ENCODE results near the gene MISP. TPM values are rescaled to one million over a fixed set of nuclear protein-coding genes. Genes with fewer than 3 reads are reported as not detected.

The MISP gene
- total and polyA plus RNA-seq, 12 donors, result 0.01 TPM; not detected in 11

DNA sequence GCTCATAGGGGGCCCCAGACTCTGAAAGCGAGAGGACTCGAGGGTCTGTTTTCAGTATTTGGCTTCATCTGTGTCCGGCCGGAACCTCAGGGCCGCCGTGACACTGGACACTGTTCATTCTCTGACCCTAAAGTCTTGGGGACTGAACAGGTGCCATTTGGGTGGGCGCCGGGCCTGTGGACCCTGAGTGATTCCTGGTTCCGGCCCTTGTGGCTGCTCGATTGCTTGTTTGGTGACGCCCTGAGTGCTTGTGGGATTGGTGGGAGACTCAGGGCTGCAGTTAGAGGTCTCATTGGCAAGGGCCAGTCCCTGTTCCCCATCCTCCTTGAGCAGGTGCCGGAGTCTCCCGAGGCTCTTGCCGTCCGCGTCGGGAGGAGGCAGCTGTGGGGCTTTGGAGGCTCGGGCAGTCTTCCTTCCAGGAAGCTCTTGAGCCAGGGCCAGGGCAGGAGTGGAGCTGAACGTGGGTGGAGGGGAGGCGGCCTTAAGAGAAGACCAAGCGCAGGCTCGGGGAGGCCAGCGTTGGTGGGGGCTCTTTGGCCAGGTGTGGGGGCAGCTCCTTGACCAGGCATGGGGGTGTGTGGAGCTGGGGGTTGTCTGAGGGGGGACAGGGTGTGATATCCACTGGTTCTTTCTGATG lies 51.1 kb downstream of the MISP start:
- peak overlapping the region in 9 of 10 donors; percentile 12 to 94 (median 77) for H3K4me3 ChIP-seq
- intact Hi-C loops (cut with DNase I), result no loop called here
- WGBS, 2 donors, result 20 to 22% methylated on average over 23 of the region's 23 CpGs
- no peak for TF ChIP-seq CTCF (IDR thresholded peaks at IDR 0.05)
- H3K36me3 ChIP-seq, result peaks cover 4 to 88% (median 30%) of the 10 kb centered on the region in 9 donors
- ATAC-seq (peak in 5 of 8 donors; percentile 5 to 35 (median 17)), DNase-seq (peak in 1 of 2 donors; percentile 65)
- no peaks in the 10 kb centered on the region for H3K27me3 ChIP-seq
- H3K9me3 ChIP-seq, result no peaks in the 10 kb centered on the region
- peaks cover 50 to 75% (median 61%) of the 10 kb centered on the region in 9 donors for H3K4me1 ChIP-seq
- H3K27ac ChIP-seq, result peak overlapping the region in 9 of 10 donors; percentile 72 to 100 (median 98)

DNA sequence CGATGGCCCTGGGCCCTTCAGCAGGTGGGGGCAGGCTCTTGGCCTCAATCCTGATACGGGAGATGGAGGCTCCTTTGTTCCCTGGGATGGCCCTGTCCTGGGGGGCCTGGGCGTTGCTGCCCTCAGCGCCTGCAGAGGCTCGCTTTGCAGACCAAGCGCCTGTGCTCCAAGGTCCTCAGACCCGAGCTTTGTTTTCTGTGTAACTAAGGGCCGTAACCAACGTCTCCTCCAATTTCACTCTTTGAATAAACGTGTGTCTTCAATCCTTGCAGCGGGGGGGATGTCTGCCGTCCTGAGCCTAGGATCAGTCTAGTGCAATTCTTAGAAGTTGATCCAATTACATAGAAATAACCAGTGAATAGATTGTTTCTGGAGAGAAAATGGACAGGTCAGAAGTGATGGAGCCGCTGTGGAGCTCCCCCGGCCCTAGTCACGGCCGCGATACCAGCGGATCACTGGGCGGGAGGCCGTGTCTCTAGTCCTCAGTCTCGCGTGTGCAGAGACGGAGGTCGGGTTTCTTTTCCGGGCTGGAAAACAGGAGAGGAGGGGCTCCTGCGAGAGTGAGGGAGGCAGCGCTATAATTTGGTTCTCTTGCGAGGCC lies 51.7 kb downstream of the MISP start:
- no peaks in the 10 kb centered on the region for H3K27me3 ChIP-seq
- ATAC-seq, result no peak
- H3K36me3 ChIP-seq, result peaks cover 4 to 94% (median 36%) of the 10 kb centered on the region in 9 donors
- H3K4me1 ChIP-seq, result peaks cover 50 to 78% (median 61%) of the 10 kb centered on the region in 9 donors
- peak overlapping the region in 8 of 10 donors; percentile 12 to 94 (median 82) for H3K4me3 ChIP-seq
- peak in 1 of 2 donors; percentile 27 for DNase-seq
- TF ChIP-seq CTCF (IDR thresholded peaks at IDR 0.05), result no peak
- H3K27ac ChIP-seq, result peak overlapping the region in 8 of 10 donors; percentile 72 to 100 (median 96)
- H3K9me3 ChIP-seq, result no peaks in the 10 kb centered on the region
- intact Hi-C loops (cut with DNase I), result no loop called here
- 33 to 39% methylated on average over 28 of the region's 28 CpGs for WGBS, 2 donors

GRCh38 chr19:803099-803561 lies 52.2 kb downstream of the MISP start:
- Histone ChIP-seq H3K4me1 (peaks cover 50 to 78% (median 60%) of the 10 kb centered on the region in 9 donors), H3K27ac (peak overlapping the region in 6 of 10 donors; percentile 27 to 100 (median 96)), H3K4me3 (peak overlapping the region in 3 of 10 donors; percentile 66 to 94 (median 86)), H3K9me3 (no peaks in the 10 kb centered on the region), H3K36me3 (peaks cover 4 to 99% (median 41%) of the 10 kb centered on the region in 9 donors), H3K27me3 (no peaks in the 10 kb centered on the region)
- DNase-seq (no peak), ATAC-seq (no peak)
- intact Hi-C loops (cut with DNase I), result no loop called here
- TF ChIP-seq CTCF (IDR thresholded peaks at IDR 0.05), result no peak
- 66 to 67% methylated on average over 17 of the region's 17 CpGs for WGBS, 2 donors

DNA sequence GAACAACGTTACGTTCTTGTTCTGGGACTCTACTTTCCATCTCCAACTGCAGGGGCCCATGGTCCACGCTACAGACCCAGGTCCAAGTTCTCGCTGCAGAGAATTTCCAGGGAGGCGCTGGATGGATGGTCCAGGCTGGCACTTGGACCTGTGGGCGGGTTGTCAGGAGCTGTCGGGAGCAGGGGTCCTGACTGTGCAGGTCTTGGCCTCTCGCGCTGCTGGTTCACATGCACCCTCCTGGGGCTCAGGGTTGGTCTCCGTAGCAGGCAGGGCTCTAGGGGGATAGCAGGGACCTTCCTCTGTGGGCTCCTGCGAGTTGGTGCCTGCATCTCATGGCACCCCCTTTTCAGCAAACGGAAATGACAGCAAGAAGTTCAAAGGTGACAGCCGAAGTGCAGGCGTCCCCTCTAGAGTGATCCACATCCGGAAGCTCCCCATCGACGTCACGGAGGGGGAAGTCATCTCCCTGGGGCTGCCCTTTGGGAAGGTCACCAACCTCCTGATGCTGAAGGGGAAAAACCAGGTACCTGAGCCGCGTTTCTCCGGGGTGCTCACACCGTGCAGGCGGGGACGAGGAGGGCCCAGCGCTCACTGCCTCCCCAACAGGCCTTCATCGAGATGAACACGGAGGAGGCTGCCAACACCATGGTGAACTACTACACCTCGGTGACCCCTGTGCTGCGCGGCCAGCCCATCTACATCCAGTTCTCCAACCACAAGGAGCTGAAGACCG lies 52.9 kb downstream of the MISP start:
- WGBS, 2 donors, result 71 to 73% methylated on average over 31 of the region's 31 CpGs
- ATAC-seq, result peak in 1 of 8 donors; percentile 24
- peak in 1 of 2 donors; percentile 40 for DNase-seq
- H3K4me1 ChIP-seq, result peaks cover 49 to 74% (median 54%) of the 10 kb centered on the region in 9 donors
- intact Hi-C loops (cut with DNase I), result no loop called here
- peak overlapping the region in 1 of 10 donors; percentile 66 for H3K4me3 ChIP-seq
- TF ChIP-seq CTCF (IDR thresholded peaks at IDR 0.05), result no peak
- H3K36me3 ChIP-seq, result peaks cover 7 to 99% (median 48%) of the 10 kb centered on the region in 9 donors
- peak overlapping the region in 5 of 10 donors; percentile 27 to 100 (median 92) for H3K27ac ChIP-seq
- H3K9me3 ChIP-seq, result no peaks in the 10 kb centered on the region
- H3K27me3 ChIP-seq, result no peaks in the 10 kb centered on the region

Measured in heart right ventricle (tissue), 16 donors.